NCI-H2196 (cell line): Measurements from ENCODE around the gene NOSIP.

ENCODE experiments used
- DNase-seq: peaks from one replicate; lab custom pipeline; 2025; ENCODE audit not compliant: unreplicated experiment; lab: John Stamatoyannopoulos, UW

Gene NOSIP

GRCh38 chr19:49512970-49513745 lies 67.2 kb downstream of the NOSIP start:
- no peak for DNase-seq

- DNase-seq, result no peak
Observed at GRCh38 chr19:49507803-49508494, 72.4 kb downstream of the NOSIP start.

- DNase-seq, result peak; percentile 74
Observed at GRCh38 chr19:49506575-49507105, 73.7 kb downstream of the NOSIP start.
